ENCODE results near the gene PDGFB.

Gene PDGFB

DNA sequence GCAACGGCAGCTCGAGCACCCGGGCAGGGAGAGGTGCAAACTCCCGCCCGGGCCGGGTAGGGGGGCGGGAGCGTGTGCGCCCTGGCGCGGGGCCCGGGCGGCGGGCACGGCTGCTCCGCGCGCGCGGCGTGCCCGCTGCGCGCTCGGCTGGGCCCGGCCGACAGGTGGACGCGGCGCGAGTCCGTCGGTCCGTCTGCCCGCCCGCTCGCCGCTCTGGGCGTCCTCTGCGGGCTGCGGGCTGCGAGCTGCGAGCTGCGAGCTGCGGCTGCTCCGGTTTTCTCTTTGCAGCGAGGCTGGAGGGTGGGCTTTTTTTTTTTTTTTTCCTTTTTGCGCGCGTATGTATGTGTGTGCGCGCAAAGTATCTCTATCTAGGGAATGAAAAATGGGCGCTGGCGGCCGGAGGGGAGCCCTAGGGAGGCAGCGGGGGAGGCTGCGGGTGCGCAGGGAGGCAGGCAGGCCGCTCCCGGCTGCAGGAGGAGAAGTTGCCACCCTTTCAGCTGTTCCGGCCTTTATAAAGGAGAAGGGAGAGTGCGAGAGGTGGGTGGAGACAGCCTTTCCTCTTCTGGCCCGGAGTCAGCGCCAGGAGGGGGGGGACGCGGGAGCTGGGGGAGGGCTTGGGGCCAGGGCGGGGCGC, at the start of gene PDGFB:
TSS of gene PDGFB (minus strand) at position 487 of the 634 bp plus-strand sequence. CDS start 1,019 bp downstream, outside the sequence.
- DNase-seq: no peak

DNA sequence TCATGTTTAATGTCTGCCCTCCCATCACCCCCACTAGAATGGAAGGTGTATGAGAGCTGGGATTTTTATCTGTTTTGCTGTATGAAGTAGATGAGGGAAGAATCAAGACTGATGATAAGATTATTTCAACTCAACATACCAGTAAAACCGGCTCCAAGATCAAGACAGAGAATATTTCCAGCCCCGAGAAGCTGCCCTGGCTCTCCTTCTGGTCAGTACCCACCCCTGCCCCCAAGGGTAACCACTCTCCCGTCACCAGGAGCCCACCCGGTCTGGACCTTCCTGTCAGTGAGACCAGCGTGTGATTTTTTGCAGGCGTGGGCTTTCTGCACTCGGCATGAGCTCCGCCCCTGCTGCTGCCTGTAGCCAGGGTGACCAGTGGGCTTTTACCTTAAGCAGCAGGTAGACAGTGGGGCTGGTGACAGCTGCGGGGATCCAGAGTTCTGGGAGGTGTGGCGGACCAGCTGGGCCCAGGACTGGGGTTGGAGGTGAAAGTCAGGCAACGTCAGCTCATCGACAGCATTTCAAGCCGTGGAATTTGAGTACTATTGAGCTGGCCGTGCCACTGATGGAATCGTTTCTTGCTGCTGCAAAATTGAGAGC, 49.1 kb upstream of the PDGFB start:
- no peak for DNase-seq

DNA sequence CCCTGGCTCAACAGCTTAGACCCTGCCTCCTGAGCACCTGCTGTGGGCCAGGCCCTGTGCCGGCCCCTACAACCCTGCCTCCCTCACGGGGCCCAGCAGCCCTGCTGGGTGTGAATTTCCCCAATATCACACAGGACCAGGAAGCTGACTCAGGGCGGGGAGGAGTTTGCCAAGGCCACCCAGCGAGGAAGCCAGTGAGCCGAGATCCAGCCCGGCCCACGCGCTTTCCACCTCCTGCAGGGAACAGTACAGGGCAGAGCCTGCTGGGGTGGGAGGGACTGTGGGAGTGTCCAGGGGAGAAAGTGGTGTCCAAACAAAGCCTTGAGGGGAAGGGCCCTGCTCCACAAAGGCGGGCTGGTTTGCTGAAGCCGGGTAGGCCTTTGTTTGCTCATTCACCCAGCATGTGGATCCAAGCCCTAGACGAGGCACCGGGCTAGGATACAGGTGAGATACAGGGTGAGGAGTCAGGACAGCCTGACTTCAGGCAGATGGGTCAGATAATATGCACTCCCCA, 47.8 kb upstream of the PDGFB start:
- DNase-seq: no peak

DNA sequence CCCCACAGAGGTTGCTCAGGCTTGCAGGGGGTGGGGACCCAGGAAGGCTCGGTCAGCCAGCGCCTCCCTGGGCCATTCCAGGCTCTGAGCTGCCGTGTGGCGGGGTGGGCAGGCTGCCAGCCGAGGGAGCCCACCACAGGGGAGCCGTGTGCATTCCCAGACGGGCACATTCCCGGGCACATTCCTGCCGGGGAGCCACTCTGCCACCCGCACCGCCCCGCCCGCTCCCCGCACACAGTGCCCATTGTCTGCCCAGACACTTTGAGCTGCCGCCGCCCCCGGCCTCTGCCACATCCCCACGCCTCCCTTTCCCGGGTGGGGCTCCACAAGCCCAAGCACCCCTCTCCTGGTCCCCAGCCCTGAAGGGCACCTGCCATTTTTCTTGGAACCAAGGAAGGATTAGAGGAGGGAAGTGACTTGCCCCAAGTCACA, 47.3 kb upstream of the PDGFB start:
- DNase-seq: no peak

DNA sequence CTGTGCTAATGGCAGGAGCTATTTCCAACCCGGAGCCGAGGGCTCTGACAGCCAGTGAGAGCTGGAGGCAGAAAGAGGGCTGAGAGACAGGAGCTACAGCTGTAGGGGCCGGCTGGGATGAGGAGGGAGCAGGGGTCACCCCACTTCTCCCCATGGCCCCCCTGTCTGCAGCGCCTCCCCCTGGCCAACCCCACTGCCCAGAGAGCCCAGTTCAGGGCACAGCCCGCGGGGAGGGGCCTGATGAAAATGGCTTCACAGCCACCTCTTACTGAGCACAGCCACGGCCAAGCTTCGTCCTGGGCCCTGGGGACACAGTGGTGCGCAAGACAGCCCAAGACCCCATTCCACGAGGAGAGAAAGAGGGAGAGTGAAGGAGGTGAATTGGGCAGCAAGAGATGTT, 46.7 kb upstream of the PDGFB start:
- DNase-seq: no peak

DNA sequence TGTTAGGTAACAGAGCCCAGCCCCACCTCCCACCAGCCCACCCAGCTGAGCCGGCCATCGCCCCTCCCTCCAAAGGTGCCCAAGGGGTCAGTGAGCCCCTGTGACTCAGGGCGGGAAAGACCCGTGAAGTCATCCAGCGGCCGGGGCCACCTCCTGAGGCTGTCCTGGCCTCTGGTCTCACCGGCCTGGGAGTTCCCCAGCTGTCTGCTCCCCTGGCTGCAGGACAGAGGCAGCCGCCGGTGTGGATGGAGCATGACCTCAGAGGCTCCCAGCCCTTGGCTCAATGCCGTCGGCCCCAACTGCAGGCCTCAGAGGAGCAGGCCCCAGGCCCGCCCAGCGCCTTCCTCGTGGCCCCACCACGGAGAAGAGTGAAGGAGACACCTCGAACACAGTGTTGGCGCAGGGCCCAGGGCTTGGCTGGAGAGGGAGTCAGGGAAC, 46.0 kb upstream of the PDGFB start:
- no peak for DNase-seq

DNA sequence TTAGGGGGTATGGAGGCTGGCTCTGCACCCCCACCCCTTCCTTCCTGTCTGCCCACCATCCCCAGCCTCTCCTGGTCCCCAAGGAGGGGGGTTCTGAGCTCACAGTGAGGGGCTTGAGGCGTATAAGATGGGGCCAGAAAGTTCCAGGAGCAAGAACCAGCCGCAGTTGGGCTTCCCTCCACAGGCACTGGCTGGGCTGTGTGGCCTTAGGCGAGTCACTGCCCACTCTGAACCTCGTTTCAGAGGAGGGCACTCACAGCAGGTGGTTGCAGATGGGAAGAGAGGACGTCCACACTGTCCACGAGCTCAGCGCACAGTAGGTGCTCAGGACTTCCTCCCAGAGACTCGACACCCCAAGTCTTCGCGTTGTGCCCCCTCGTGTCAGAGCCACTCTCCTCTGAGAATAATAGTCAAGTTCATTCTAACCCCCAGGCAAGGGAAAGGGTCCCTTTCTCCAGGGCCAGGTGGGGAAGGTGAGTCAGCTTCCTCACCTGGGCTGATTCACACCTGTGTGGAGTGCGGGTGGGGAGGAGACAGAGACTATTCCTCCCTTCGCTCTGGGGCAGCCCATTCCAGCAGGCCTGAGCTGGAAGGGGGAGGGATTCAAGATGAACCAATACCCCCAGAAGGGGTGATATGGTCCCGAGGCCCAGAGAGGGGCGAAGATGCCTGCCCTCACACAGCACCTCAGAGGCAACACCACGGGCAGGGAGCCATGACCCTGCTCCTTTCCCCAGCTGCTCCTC, 45.4 kb upstream of the PDGFB start:
- no peak for DNase-seq

DNA sequence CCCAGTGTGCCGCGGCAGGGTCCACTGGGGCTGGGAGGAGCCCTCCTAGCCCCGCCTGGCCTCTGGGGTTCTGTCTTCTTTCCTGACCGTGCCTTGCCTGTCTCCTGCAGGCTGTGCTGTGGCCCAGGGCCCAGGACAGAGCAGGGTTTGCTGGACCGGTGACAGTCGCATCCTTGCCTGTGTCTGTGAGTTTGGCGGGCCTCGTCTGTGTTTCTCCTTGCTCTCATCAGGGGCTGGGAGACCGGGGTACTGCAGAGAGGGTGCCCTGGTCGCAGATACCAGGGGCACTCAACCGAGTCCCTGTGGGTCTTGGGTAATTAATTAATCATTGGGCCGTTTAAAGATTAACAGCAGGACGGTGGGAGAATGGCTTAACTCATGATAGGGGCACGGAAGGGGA, 44.8 kb upstream of the PDGFB start:
- no peak for DNase-seq

DNA sequence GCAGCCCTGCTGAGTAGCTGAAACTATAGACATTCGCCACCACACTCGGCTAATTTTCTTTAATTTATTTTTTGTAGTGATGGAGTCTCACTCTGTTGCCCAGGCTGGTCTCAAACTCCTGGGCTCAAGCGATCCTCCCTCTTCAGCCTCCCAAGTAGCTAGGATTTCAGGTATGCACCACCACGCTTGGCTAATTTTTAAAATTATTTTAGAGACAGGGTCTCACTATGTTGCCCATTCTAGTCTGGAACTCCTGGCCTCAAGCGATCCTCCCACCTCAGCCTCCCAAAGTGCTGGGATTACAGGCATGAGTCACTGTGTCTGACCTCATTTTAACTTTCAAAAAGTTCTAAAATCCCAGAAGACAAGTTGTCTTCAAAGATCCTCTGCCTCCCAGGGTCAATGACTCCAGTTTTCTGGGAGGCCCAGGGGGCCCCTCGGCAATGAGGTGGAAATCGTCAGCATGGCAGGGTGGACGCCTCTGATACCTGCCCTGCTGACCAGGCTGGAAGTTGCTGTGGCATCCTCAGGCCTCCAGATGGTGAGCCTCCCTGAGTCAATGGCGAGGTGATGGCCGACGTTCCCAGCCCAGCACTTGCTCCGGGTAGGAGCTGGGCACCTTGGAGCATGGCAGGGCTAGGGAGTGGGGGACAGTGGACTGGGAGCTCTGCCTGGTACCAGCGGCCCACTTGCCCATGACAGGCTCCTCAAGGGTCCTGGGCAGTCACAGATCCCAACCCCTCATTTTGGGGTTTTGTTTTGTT, 43.5 kb upstream of the PDGFB start:
- no peak for DNase-seq

DNA sequence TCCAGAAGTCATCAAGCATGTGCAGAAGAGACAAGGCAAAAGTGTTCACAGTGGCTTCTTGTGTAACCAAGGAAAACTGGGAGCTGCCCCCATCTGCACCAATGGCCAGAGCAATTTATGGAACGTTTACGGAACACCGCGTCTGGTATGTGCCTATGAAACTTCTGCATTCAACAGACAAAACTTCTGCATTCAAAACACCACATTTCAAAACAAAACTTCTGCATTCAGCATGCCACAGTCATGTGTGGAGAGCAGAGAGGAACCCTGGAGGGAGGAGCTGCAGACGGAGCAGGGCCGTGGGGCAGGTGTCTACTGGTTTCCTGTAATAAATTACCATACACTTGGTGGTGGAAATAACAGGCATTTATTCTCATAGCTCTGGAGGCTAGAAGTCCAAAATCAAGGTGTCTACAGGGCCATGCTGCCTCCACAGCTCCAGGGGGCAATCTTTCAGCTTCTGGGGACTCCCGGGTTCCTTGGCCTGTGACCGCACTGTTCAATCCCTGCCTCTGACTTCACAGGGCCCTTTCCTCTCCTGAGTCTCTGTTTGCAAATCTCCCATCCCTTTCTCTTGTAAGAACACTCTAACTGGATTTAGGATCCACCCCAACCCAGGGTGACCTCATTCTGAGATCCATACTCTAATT, 42.4 kb upstream of the PDGFB start:
- no peak for DNase-seq

DNA sequence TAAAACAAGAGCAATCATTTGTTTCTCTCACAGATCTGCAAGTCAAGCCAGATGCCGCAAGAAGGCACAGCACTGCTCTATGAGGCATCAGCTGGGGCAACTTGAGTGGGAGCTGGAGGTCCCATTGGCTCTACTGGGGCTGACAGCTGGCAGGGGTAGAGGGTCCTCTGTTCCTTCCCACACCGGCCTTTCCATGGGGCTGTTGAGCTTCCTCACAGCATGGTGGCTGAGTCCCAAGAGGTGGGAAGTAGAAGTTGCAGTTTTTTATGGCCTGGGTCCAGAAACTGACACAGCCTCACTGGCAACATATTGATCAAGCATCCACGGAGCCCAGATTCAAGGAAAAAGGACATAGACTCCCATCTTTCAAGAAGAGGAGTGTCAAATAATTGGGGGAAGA, 40.2 kb upstream of the PDGFB start:
- DNase-seq: no peak

DNA sequence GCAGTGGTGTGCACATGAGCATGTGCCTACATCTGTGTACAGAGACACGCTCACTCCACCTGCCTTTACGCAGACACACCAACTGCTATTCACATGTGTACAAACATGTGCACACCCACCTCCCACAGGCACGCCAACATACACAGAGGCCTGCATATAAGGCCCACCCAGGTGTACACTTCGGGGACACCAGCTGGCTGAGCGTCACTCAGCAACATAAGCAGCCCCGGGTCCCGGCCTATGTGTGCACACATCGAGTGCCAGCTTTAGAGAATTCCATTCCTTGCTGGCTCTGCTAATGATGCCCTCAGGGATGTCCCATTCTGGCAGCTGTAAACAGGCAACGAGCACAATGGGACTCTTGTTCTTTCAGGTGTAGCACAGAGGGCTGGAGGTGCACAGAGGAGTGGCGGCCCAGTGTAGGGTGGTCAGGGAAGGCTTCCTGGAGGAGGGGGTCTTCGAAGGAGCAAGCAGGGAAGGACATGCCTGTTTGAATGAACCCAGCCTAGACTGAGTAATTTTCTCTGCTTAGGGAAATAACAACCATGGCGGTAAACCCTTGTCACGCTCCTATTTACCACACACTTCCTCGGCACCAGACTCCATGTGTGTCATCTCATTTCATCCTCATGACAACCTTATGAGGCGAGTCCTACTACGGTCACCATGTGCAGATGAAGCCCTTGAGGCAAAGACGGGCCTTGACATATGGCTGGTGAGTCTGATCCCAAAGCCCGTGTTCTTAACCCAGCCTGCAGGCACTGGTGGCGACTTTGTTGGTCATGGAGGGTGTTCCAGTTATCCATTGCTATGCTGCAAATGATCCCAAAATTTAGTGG, 39.6 kb upstream of the PDGFB start:
- DNase-seq: no peak

DNA sequence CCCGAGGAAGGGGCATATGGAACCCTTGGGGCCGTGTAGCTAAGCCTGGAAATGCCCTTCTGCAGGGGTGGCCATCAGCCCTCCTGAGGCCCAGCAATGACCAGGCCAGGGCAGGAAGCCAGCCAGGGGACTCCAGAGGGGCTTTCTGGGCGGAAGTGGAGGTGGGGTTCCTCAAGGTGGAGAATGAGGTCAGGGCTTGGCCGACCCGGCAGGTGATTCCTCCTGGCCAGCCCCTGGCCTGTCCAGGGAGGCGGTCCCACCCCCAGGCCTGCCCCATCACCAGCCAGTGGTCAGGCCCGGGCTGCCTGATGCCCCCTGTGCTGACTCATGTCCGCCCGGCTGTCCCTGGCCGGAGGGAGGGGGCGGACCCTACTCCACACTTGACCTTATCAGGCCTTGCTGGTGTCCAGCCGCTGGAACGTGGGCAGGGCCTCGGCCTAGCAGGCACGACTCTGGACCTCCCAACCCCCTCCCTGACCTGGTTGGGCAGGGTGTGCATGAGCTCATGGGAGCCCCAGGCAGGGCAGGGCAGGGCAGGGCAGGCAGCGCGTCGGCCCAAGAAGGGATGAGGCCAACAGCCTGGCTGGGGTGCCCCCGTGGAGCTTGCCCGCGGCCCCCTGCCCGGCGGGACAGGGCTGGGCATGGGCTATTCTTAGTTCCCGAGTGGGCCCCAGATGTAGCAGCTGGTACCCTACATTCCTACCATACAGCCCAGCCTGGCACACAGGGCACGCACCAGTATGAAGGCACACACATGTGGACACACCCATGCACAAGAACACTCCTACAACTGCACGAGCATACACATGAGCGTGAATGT, 38.8 kb upstream of the PDGFB start:
- no peak for DNase-seq

DNA sequence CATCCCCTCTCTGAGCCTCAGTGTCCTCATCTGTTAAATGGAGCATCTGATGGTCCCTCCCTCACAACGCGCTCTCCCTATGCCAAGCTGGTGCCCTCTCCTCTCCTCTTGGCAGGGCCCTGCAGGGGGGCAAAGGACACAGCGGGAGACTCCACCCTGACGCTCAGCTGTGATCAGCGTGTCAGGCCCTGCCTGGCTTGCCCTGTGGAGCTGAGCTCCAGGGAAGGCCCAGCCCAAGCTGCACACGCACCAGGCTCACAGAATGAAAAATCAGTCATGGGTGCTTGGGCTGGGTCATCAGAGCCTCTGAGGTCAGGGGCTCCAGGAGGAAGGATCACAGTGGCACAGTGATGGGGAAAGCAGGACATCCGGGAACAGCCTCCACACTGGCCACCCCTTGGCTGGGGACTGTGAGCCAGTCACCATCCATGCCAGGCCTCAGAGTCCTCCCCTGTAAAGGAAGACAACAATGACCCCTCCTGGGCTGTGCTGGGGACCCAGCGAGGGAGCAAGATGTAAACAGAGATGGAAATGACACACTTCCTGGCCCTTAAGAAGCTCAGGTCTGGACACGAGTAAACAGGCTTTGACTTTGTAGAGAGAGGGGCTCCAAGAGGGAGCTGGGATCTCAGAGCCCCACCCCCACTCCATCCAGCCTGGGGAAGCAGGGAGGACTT, 38.0 kb upstream of the PDGFB start:
- DNase-seq: no peak

DNA sequence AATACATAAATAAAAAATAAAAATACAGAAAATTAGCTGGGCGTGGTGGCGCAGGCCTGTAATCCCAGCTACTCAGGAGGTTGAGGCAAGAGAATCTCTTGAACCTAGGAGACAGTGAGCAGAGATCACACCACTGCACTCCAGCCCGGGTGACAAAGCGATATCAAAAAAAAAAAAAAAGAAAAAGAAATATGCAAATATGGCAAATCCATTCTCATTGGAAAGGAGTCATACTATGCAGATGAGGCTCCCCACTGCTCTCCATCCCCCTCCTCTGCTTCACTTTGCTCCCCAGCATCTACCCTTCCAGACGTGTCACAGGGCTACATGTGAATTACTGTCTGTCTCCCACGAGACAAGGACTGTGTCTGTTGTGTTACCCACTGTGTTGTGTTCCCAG, 36.3 kb upstream of the PDGFB start:
- no peak for DNase-seq

DNA sequence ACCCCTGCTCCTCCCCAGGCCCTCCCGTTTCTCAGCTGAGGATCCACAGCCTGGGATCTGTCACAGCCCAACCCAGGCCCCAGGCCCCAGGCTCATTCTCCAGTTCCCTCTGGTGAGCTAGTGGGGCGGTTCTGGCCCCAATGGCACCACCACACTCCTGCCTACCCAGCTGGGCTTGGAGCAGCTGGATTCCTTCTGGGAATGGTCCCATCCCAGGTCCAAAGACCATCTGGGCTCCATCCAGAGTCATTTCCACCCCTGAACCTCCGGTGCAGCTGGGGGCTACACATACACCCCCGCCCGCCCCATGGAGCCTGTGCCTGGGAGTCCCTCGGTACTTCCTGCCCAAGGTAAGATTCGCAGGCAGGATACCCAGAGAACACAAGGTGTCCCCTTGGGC, 35.5 kb upstream of the PDGFB start:
- DNase-seq: no peak

DNA sequence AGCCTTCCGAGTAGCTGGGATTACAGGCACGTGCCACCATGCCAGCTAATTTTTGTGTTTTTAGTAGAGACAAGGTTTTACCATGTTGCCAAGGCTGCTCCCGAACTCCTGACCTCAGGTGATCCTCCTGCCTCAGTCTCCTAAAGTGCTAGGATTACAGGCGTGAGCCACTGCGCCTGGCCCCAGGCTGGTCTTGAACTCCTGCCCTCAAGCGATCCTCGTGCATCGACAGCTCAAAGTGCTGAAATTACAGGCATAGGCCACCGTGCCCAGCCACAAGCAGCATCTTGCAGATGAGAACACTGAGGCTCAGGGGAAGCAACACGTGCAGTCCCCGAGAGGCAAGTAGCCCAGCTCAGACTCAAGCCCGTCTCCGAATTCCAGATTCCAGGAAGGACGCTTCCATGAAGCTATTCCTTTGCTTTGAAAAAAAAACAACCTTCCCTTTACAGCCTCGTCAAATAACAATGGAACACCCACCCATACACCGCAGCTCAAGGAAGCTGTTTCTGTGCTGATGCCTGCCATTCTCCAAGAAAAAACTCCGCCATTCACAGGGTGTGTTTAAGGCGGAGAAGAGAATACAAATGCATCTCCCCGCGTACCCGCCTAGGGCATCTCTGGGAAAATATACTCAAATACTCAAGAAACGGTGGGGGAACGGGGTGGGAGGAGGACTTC, 34.5 kb upstream of the PDGFB start:
- no peak for DNase-seq

DNA sequence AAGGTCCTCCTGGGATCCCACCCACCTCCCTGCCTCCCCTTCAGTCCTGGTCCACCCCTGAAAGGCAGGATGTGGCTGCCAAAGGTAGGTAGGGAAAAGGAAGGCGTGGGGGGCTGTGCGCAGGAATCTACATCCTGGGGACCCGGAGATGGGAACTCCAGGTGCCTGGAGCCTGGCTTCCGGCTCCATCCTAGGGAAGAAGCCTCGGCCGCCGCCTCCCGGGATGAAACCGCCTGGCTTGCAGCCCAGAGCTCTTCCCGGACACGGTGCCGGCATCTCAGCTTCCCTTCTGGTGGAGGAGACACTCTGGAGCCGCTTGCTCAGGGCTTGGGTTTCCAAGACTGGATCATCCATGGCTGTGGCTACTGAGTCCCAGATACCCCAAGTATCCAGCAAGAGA, 33.3 kb upstream of the PDGFB start:
- no peak for DNase-seq

DNA sequence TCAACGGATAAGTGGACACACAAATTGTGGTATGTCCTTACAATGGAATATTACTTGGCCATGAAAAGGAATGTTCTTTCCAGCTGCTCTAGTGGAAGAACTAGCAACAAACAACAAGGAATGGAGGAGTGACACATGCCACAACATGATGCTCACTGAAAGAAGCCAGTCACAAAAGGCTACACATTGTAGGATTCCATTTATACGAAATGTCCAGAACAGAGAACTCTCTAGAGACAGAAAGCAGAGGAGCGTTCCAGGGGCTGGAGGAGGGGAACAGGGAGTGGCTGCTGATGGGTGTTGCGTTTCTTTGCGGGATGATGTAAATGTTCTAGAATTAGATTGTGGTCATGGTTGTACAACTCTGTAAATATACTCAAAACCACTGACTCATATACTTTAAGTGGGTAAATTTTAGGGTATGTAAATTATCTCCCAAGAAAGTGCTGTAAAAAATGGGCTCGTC, 32.4 kb upstream of the PDGFB start:
- no peak for DNase-seq

Data from NCI-H1694 (cell line).